HG02884 (cell line): ENCODE results near the gene MRPL41.
"Not testable (repeated sequence)": the region's sequence is repeated elsewhere in the genome, so short reads cannot be mapped to it uniquely, and the experiment has no call there.

Experiments
- ATAC-seq: cut with Tn5 transposase; IDR thresholded peaks from one replicate; pipeline ENCODE4 v1.9.1; 2021; ENCODE audit warnings: mild to moderate bottlenecking, moderate library complexity; ENCODE audit not compliant: unreplicated experiment

MRPL41 gene

GRCh38 chr9:137550958-137551263, 768 bp upstream of the MRPL41 start:
- ATAC-seq: not testable (repeated sequence)

- no peak for ATAC-seq
Measured at GRCh38 chr9:137552022-137552768, 516 bp downstream of the MRPL41 start.

GRCh38 chr9:137553654-137554053, 2.0 kb downstream of the MRPL41 start:
- not testable (repeated sequence) for ATAC-seq

- no peak for ATAC-seq
Measured at GRCh38 chr9:137554349-137554748, 2.7 kb downstream of the MRPL41 start.

- ATAC-seq: no peak
Measured at GRCh38 chr9:137555179-137555578, 3.5 kb downstream of the MRPL41 start.

- ATAC-seq: no peak
Measured at GRCh38 chr9:137556069-137556838, 4.6 kb downstream of the MRPL41 start.

- no peak for ATAC-seq
Measured at GRCh38 chr9:137558127-137558526, 6.4 kb downstream of the MRPL41 start.

GRCh38 chr9:137564134-137564533, 12.5 kb downstream of the MRPL41 start:
- no peak for ATAC-seq

GRCh38 chr9:137564817-137565411, 13.2 kb downstream of the MRPL41 start:
- no peak for ATAC-seq

- ATAC-seq: not testable (repeated sequence)
Measured at GRCh38 chr9:137568445-137568844, 16.8 kb downstream of the MRPL41 start.

- ATAC-seq: no peak
Measured at GRCh38 chr9:137569609-137570203, 18.0 kb downstream of the MRPL41 start.

GRCh38 chr9:137570566-137570965, 18.9 kb downstream of the MRPL41 start:
- no peak for ATAC-seq

GRCh38 chr9:137574192-137574591, 22.5 kb downstream of the MRPL41 start:
- ATAC-seq: no peak

GRCh38 chr9:137575364-137575715, 23.7 kb downstream of the MRPL41 start:
- ATAC-seq: no peak

- ATAC-seq: no peak
Measured at GRCh38 chr9:137575716-137576411, 24.2 kb downstream of the MRPL41 start.

- peak; percentile 89 for ATAC-seq
Measured at GRCh38 chr9:137578518-137579258, 27.0 kb downstream of the MRPL41 start, which contains the start of gene DPH7. DPH7 (minus strand) TSS chr9:137578925; CDS start chr9:137578777, 148 bp downstream.

- ATAC-seq: no peak
Measured at GRCh38 chr9:137579259-137579604, 27.6 kb downstream of the MRPL41 start.

GRCh38 chr9:137580209-137580953, 28.7 kb downstream of the MRPL41 start:
- no peak for ATAC-seq

GRCh38 chr9:137580954-137581322, 29.3 kb downstream of the MRPL41 start:
- no peak for ATAC-seq
